ENCODE measurements around the gene WDR31. TPM values are rescaled to one million over a fixed set of nuclear protein-coding genes. Genes with fewer than 3 reads are reported as not detected.

WDR31 gene
- total RNA-seq, 1 donor from 2014 or later: 1.6 TPM

DNA sequence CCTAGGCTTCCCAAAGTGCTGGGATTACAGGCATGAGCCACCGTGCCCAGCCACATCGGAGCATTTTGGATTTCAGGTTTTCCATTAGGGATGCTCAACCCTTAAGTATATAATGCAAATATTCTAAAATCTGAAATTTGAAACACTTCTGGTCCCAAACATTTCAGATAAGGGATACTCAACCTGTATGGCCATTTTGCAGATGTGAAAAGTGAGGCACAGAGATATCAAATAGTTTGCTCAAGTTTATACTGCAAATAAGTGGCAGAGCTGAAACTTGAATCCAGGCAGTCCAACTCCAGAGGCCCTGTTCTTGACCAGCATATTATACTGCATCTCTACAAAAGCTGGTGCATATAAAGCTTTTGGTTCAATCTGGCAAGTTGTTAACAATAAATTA is 2.4 kb downstream of the WDR31 start:
- FAIRE-seq (no peak), DNase-seq (ENCODE audit: low read depth) (no peak)
- TF ChIP-seq, protein P1, sequence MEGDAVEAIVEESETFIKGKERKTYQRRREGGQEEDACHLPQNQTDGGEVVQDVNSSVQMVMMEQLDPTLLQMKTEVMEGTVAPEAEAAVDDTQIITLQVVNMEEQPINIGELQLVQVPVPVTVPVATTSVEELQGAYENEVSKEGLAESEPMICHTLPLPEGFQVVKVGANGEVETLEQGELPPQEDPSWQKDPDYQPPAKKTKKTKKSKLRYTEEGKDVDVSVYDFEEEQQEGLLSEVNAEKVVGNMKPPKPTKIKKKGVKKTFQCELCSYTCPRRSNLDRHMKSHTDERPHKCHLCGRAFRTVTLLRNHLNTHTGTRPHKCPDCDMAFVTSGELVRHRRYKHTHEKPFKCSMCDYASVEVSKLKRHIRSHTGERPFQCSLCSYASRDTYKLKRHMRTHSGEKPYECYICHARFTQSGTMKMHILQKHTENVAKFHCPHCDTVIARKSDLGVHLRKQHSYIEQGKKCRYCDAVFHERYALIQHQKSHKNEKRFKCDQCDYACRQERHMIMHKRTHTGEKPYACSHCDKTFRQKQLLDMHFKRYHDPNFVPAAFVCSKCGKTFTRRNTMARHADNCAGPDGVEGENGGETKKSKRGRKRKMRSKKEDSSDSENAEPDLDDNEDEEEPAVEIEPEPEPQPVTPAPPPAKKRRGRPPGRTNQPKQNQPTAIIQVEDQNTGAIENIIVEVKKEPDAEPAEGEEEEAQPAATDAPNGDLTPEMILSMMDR (IDR thresholded peaks at IDR 0.05; ENCODE audit: insufficient read depth, low read length, severe bottlenecking): no peak
- Histone ChIP-seq H3K36me3 (ENCODE audit: control insufficient read depth, insufficient read depth, low read length) (no peaks in the 10 kb centered on the region), H3K27me3 (ENCODE audit: control insufficient read depth, insufficient read depth, low read length) (no peaks in the 10 kb centered on the region), H3K4me3 (ENCODE audit: low read depth, low read length) (no peak overlapping the region)

DNA sequence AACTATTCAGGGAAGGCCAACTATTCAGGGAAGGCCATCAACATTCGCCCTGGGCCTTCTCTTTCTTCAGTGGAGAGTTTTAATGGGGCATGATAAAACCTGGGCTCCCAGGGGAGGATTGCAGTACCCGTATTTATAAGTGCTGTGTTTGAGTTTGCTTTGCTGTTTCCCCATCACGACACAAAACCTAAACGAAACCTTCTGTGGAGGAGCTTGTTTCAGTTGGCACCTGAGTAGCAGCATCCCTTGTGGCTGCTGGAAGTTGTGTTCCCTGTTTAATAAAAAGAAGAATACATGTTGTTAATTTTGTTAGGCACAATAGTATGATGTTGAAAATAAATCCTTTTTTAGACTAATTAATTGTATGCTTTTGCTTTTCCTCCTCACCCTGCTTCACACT is 8.3 kb downstream of the WDR31 start:
- TF ChIP-seq, protein P1 (IDR thresholded peaks at IDR 0.05; ENCODE audit: insufficient read depth, low read length, severe bottlenecking): no peak
- DNase-seq (ENCODE audit: low read depth) (no peak), FAIRE-seq (no peak)
- Histone ChIP-seq H3K4me3 (ENCODE audit: low read depth, low read length) (no peak overlapping the region), H3K36me3 (ENCODE audit: control insufficient read depth, insufficient read depth, low read length) (no peaks in the 10 kb centered on the region), H3K27me3 (ENCODE audit: control insufficient read depth, insufficient read depth, low read length) (no peaks in the 10 kb centered on the region)

DNA sequence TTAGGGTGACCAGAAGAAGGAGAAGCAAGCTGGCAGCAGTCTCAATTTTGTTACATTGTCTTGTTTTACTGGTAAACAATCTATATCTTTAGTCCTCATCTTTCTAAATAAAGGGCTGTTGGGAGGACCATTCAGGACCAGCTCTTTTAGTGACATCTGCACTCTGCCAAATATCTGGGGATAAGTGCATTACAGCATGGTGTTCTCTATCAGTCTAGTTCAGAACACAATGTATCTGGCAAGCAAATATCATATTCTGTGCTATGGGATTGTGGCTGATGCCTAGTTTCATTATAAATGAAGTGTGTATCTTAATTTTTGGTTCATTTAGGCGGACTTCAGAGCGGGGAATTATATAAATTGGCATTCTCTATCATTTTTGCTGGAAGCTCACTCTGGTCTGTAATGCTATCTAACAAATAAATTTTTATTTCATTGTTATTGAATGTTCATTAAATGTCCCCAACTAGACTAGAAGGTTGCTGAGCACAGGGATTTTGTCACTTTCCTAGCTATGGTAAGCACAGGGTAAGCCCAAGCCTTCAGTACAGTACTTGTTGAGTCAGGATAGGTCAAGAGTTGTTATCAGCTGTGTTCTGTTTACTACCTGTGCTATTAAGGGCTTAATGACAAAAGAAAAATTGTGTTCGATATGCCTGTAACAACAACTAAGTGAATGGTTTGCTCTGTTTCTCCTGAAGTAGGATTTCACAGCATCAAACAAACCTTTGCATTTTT is 11.9 kb downstream of the WDR31 start:
- DNase-seq (ENCODE audit: low read depth) (no peak), FAIRE-seq (no peak)
- TF ChIP-seq, protein P1 (IDR thresholded peaks at IDR 0.05; ENCODE audit: insufficient read depth, low read length, severe bottlenecking): no peak
- H3K36me3 ChIP-seq (ENCODE audit: control insufficient read depth, insufficient read depth, low read length): no peaks in the 10 kb centered on the region
- no peaks in the 10 kb centered on the region for H3K27me3 ChIP-seq (ENCODE audit: control insufficient read depth, insufficient read depth, low read length)
- H3K4me3 ChIP-seq (ENCODE audit: low read depth, low read length): no peak overlapping the region

DNA sequence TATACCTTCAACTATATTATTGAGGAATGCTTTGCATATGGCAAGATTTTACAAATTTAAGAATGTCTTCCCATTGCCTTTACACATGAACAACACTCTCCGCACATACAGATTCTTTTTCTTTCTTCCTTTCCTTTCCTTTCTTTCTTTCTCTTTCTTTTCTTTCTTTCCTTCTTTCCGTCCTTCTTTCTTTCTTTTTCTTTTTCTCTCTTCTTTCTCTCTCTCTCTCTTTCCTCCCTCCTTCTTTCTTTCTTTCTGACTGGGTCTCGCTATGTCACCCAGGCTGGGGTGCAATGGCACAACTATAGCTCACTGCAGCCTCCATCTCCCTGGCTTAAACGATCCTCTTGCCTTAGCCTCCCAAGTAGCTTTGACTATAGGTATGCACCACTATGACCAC is 13.8 kb downstream of the WDR31 start:
- no peaks in the 10 kb centered on the region for H3K27me3 ChIP-seq (ENCODE audit: control insufficient read depth, insufficient read depth, low read length)
- no peak overlapping the region for H3K4me3 ChIP-seq (ENCODE audit: low read depth, low read length)
- no peaks in the 10 kb centered on the region for H3K36me3 ChIP-seq (ENCODE audit: control insufficient read depth, insufficient read depth, low read length)
- no peak for FAIRE-seq
- TF ChIP-seq, protein P1 (IDR thresholded peaks at IDR 0.05; ENCODE audit: insufficient read depth, low read length, severe bottlenecking): no peak
- no peak for DNase-seq (ENCODE audit: low read depth)

DNA sequence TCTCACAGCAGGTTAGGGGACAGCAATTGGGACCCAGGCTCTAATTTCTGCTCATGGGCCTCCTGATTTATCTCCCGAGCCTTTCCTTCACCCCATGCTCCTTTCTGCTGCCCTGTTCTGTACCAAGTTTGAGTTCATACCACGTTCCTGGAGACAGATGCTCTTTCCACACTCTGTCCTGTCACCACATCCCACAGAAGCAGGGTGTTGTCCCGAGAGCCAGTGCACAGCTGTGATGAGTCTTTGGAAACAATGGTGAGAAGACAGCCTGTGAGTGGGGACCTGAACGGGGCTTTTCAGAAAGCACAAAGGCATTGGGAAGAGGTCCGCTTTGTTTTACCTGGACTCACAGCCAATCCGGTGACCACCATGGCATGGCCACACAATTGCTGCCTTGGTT is 17.4 kb downstream of the WDR31 start:
- FAIRE-seq: no peak
- no peak overlapping the region for H3K4me3 ChIP-seq (ENCODE audit: low read depth, low read length)

More for the DNA sequence above, 17.4 kb downstream of the WDR31 start:
- Histone ChIP-seq H3K27me3 (ENCODE audit: control insufficient read depth, insufficient read depth, low read length) (no peaks in the 10 kb centered on the region), H3K36me3 (ENCODE audit: control insufficient read depth, insufficient read depth, low read length) (no peaks in the 10 kb centered on the region)
- DNase-seq (ENCODE audit: low read depth): no peak
- TF ChIP-seq, protein P1 (IDR thresholded peaks at IDR 0.05; ENCODE audit: insufficient read depth, low read length, severe bottlenecking): no peak
